GF-D8 (cell line): ENCODE results near the gene MMP26.

Experiments
- DNase-seq: peaks from one replicate; lab custom pipeline; 2025; lab: John Stamatoyannopoulos, UW

MMP26 gene

GRCh38 chr11:4704054-4704789 lies at the start of gene MMP26:
Gene MMP26 (plus strand): TSS chr11:4704784.
- DNase-seq: peak; percentile 1

DNA sequence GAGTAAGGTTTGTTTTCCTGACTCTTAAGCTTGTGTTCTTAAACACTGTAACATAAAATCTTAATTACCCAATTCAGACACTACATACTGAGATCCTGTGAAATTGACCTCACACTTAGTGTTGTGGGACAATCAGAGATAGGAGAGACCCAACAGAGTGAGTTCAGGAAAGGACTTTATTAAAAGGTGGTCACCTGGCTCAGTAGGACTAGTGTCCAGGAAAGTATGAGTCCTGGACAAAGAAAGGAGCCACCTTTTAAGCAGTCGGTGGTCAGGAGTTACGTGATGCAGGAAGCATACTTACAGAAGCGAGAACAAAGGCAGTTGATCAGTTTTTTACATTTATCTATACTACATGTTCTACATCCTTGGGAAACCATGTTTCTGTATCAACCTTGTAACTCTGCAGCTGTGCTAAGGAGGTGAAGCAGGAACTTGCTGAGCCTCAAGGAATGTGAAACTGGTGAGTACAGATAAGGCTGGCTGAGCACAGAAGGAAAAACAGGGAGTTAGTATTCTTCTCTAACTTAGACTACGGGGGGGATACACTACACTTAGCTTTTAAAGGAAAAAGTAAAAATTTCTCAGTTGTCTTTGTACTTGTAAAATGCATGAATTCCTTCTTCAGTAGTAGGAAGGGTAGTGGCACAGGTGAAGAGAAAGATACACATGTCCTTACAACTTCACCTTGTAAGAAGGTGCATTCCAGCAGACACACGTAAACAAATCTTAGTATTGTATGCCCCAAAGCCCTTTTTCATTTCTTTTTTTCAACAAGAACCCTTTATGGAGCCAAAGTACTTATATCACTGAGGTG lies 45.7 kb upstream of the MMP26 start:
- DNase-seq: no peak

DNA sequence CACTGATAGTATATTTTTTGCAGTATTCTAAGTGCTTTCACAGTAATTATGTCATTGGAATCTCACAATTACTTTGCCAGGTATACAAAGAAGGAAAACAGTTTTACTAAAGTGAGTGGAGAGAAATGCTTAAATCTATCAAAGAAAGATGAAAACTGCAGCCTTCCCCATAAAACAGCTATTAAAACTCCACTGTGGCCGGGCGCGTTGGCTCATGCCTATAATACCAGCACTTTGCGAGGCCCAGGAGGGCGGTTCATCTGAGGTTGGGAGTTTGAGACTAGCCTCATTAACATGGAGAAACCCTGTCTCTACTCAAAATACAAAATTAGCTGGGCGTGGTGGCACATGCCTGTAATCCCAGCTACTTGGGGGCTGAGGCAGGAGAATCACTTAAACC lies 41.7 kb upstream of the MMP26 start:
- no peak for DNase-seq

DNA sequence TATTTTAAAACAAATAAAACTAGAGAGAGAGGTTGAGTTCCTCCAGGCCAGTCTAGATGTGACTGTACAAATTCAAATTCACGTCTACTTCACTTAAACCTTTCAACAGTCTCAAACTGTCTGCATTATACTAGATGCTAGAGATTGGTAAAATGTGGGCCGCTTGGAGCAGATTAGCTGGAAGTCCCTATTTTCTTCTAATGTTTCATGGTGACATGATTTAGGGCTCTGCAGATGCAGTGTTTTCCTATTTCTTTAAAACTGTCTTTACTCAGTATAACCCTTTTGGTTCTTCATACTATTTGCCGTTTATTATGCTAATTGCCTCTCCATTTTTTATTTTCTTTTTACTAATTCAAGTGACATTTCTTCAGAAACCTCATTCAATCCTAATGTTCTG lies 40.4 kb upstream of the MMP26 start:
- no peak for DNase-seq

- no peak for DNase-seq
These were observed 39.8 kb upstream of the MMP26 start for GRCh38 chr11:4664786-4665185.

DNA sequence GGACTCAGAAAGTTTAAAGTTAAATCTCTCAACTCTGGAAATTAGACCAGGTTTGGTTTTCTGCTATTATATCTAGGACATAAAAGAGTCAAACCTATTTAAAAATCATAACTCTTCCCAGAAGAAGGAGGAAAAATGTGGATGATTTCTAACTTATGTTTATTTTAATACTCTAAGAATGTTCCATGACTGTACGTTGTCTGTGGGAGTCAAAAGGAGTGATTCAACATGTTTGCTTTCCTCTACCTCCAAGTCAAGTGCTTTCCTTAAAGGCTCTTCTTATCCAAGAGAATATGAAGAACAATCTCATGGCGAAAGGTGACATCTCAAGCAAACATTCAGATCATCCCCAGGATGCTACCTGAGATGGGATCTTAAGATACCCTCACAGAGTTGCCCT lies 39.2 kb upstream of the MMP26 start:
- no peak for DNase-seq

- DNase-seq: no peak
These were observed 32.8 kb upstream of the MMP26 start for GRCh38 chr11:4671741-4672140.

GRCh38 chr11:4672470-4672869 lies 32.1 kb upstream of the MMP26 start:
- DNase-seq: no peak

- no peak for DNase-seq
These were observed 30.8 kb upstream of the MMP26 start for GRCh38 chr11:4673781-4674180.

DNA sequence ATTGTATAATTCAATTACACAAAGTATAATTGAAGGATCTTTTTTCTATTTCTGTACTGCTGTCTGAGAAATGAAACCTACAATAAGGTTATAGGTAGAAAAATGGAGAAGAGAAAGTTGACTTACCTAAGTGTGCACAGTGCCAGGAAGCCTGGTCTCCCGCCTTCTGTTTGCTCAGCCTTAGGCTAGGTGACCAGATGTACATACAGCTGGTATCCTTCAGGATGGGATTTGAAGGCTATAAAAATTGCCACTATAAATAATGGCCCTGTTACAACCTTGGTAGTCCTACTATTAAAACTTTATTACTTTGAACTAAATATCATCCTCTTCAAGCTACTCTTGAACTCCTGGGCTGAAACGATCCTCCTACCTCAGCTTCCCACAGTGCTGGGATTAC lies 26.6 kb upstream of the MMP26 start:
- no peak for DNase-seq

DNA sequence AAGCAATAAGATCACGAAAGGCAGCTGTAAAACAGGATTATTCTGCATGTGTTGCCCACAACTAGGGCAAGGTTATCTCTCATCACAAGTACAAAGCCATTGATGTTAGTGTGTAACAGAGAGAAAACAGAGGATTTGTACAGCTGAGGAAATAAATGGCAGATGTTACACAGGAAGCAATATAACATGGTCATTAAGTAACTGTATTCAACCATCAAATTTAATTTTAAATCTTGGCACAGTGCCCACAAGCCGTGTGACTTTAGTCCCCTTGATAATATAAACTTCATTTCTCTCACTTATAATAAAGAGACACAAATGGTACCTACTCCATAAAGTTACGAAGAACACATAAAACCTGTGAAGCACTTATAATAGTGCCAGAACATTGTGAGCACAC lies 24.2 kb upstream of the MMP26 start:
- DNase-seq: no peak

DNA sequence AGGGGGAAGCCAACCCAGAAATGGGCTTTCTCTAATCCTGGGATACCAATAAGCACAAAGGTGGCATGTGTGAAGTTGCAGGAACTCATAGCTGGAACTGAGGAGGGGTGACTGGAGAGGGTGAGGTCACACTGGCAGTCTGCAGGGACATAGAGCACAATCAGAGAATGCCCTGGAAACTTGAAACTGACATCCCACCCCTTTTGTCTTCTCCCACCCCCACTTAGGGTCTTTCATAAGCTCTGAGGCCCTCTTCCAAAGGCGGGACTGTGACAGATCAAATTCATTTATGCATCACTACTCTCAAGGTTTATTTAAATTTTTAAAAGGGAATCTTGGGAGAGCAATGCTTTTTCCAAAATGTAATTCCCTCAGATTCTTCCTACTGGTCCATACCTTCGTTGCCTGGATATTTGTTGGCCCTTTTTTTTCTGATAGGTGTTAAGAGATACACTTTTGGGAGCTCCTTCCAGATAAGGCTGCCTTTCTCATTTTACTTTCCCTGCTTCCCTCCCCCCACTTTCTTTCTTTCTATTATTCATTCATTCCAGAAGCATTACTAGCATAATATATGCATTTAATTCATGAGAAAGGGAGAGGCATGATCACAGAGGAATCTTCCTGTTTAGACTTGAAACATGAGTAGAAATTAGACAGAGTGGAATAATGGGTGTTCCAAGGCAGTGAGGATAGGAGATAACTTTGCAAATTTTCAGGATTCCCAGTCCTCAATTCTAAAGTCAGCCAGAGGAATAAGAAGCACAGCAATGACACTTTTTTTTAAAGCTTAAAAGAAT lies 21.8 kb upstream of the MMP26 start:
- DNase-seq: no peak

DNA sequence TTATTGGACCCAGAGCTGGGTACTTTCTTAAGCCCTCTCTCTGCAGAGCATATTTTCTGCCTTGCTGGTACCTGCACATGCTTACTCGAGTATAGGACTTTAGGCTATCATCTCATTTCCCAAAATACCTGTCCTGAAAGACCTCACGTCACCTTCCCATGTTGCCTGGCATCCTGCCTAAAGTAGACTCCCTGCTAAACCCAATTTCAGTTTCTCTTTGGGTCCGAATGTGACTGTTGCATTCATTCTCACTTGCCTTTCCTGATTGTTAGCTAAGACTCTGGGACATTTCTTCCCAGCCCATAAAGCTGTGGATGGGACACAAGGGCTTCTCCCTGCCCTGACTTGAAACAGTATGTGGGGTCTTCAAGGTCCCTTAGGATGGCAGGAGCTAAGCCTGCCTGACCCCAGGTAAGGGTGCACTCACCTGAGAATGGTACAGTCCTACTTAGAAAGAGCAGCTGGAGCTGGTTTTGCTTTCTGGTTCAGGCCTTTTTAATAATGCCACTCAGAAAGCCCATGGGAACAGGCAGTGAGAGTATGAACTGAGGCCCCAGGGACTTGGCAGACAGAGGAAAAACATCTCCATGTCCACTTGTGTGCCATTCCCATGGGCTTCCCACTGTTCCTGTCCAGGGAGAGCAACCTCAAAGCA lies 19.8 kb upstream of the MMP26 start:
- no peak for DNase-seq

DNA sequence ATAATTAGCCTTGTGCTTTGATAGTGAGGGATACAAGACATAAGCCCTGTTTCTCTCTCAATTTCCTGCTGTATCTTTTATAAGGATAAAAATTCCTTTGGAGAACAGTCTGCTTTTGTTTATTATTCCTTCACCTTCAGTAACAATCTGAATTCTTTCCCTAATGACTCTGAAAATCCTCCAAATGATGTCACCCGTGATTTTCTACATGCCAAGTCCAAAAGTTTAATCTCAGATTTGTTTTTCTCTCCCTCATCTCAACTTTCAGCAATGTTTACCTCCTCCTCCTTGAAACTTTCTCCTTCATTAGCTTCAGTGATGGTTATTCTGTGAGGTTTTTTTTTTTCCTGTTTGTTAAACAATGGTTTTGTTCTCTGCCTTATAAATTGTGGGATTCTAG lies 9.1 kb upstream of the MMP26 start:
- no peak for DNase-seq

DNA sequence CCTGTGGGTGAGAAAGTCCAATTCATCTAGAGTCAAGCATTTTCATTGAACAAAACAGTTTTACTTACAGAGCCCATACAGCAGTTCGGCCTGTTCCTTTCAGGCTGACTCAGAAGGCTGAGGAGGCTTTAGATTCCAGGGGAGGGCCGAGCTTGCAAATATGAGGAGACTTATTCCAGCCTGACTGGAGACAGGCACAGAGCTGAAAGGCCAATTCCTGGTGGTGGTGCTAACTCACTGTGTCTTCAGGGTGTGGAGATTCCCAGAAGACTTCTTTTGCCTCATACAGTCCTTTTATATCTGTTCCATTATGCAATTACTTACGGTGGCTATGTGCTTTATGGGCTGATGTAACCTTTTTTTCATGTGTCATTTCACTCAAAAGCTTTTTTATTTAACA lies 7.0 kb upstream of the MMP26 start, which contains the start of gene OR51E2:
OR51E2 (minus strand) TSS at position 269 of the 400 bp plus-strand sequence. CDS start 15,142 bp downstream, outside the sequence.
- DNase-seq: no peak

- no peak for DNase-seq
These were observed 4.7 kb upstream of the MMP26 start for GRCh38 chr11:4699697-4700435.

- DNase-seq: no peak
These were observed 4.2 kb upstream of the MMP26 start for GRCh38 chr11:4700436-4700820.

- DNase-seq: no peak
These were observed 278 bp downstream of the MMP26 start for GRCh38 chr11:4704790-4705334.

DNA sequence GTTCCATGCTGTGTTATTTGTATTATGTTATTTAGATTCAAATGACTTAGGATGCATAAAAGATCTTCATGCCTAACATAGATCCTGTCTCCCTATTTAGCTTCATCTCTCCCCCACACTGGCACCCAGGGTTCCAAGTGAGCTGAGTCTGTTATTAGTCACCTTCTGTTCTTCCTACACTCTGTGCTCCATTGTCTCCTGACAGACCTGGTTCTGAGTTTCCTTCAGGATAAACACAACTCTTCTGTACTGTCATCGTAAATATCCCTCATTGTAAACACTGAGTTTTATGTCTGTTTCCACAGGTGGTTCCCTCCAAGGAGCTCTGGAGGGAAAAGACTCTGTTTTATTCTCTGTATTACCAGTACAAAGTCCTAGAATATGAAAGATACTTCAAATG lies 8.7 kb downstream of the MMP26 start:
- DNase-seq: no peak

DNA sequence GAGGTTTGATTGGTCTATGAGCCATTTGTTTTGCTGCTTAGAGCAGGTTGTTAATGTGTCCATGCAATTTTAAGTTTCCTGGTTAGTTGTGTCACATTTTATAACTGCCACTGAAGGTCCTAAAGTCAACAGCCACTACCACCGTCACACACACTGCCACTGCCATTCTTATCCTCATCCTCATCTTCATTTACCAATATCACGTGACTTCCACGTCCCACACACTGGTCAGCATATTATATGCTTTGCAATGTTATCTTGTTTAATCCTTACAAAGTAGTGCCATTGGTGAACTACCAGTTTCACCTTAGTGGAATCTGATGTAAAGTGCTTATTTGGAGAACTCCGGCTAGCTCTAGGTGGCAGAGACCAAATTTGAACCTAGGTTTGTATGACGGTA lies 9.7 kb downstream of the MMP26 start:
- no peak for DNase-seq
